Measurements from ENCODE around the gene CNTNAP5.
A peak's percentile ranks its signal among the peaks of the same experiment; 100 is the strongest.

CNTNAP5 gene

GRCh38 chr2:124159166-124159565, 134.1 kb downstream of the CNTNAP5 start:
- DNase-seq (ENCODE audit: low read depth), result no peak

GRCh38 chr2:124161542-124161941, 136.5 kb downstream of the CNTNAP5 start:
- no peak for DNase-seq (ENCODE audit: low read depth)

GRCh38 chr2:124162256-124162655, 137.2 kb downstream of the CNTNAP5 start:
- DNase-seq (ENCODE audit: low read depth), result no peak

GRCh38 chr2:124163840-124164239, 138.8 kb downstream of the CNTNAP5 start:
- DNase-seq (ENCODE audit: low read depth), result no peak

- DNase-seq (ENCODE audit: low read depth), result no peak
Measured at GRCh38 chr2:124165698-124166097, 140.6 kb downstream of the CNTNAP5 start.

- DNase-seq (ENCODE audit: low read depth), result no peak
Measured at GRCh38 chr2:124171472-124172063, 146.5 kb downstream of the CNTNAP5 start.

GRCh38 chr2:124178719-124179118, 153.6 kb downstream of the CNTNAP5 start:
- no peak for DNase-seq (ENCODE audit: low read depth)

GRCh38 chr2:124180635-124181034, 155.5 kb downstream of the CNTNAP5 start:
- no peak for DNase-seq (ENCODE audit: low read depth)

- DNase-seq (ENCODE audit: low read depth), result no peak
Measured at GRCh38 chr2:124186801-124187200, 161.7 kb downstream of the CNTNAP5 start.

- DNase-seq (ENCODE audit: low read depth), result no peak
Measured at GRCh38 chr2:124187948-124188347, 162.9 kb downstream of the CNTNAP5 start.

- DNase-seq (ENCODE audit: low read depth), result no peak
Measured at GRCh38 chr2:124193706-124194105, 168.6 kb downstream of the CNTNAP5 start.

GRCh38 chr2:124201713-124202112, 176.6 kb downstream of the CNTNAP5 start:
- no peak for DNase-seq (ENCODE audit: low read depth)

- DNase-seq (ENCODE audit: low read depth), result no peak
Measured at GRCh38 chr2:124209441-124209840, 184.4 kb downstream of the CNTNAP5 start.

- no peak for DNase-seq (ENCODE audit: low read depth)
Measured at GRCh38 chr2:124211461-124211860, 186.4 kb downstream of the CNTNAP5 start.

- DNase-seq (ENCODE audit: low read depth), result no peak
Measured at GRCh38 chr2:124213977-124214587, 189.0 kb downstream of the CNTNAP5 start.

- no peak for DNase-seq (ENCODE audit: low read depth)
Measured at GRCh38 chr2:124246170-124246569, 221.1 kb downstream of the CNTNAP5 start.

- DNase-seq (ENCODE audit: low read depth), result no peak
Measured at GRCh38 chr2:124248386-124248785, 223.3 kb downstream of the CNTNAP5 start.

- no peak for DNase-seq (ENCODE audit: low read depth)
Measured at GRCh38 chr2:124250433-124250832, 225.3 kb downstream of the CNTNAP5 start.

GRCh38 chr2:124254621-124255020, 229.5 kb downstream of the CNTNAP5 start:
- peak; percentile 54 for DNase-seq (ENCODE audit: low read depth)

- no peak for DNase-seq (ENCODE audit: low read depth)
Measured at GRCh38 chr2:124257120-124257519, 232.0 kb downstream of the CNTNAP5 start.

GRCh38 chr2:124258140-124258880, 233.2 kb downstream of the CNTNAP5 start:
- peak; percentile 68 for DNase-seq (ENCODE audit: low read depth)

- DNase-seq (ENCODE audit: low read depth), result no peak
Measured at GRCh38 chr2:124261456-124261855, 236.4 kb downstream of the CNTNAP5 start.

GRCh38 chr2:124264551-124265091, 239.5 kb downstream of the CNTNAP5 start:
- peak; percentile 56 for DNase-seq (ENCODE audit: low read depth)

Measured in GM04504 (cell line).